GM23338 (cell line): ENCODE results near the gene PRELP. TPM values are rescaled to one million over a fixed set of nuclear protein-coding genes. Genes with fewer than 3 reads are reported as not detected.

Source experiments
- ATAC-seq: fragments of 200-7000 bp; cut with Tn5 transposase; 3 replicates; pipeline ENCODE4 v1.9.1; 2020
- DNase-seq: peaks from one replicate; pipeline ENCODE4 v3.0.0-alpha.2; 2015; ENCODE audit warnings: low spot score
- H2AFZ ChIP-seq: fragments of 200-600 bp; sonication (generic); 2 replicates; pipeline ENCODE4 v1.8.0; 2016; ENCODE audit warnings: antibody characterized with exemption, mild to moderate bottlenecking, moderate library complexity
- H3F3A ChIP-seq: fragments of 200-600 bp; sonication (generic); replicated peaks from 2 replicates; pipeline ENCODE4 v1.8.0; 2017; ENCODE audit warnings: antibody characterized with exemption, mixed run types, low read depth
- H3K27ac ChIP-seq: fragments of 200-600 bp; sonication (generic); 2 replicates; pipeline ENCODE4 v1.6.1; 2016; ENCODE audit warnings: low read depth
- H3K27me3 ChIP-seq: fragments of 200-600 bp; sonication (generic); 2 replicates; pipeline ENCODE4 v1.8.0; 2016; ENCODE audit warnings: mild to moderate bottlenecking, mixed run types, moderate library complexity; ENCODE audit not compliant: insufficient read depth
- H3K36me3 ChIP-seq: fragments of 200-600 bp; sonication (generic); 2 replicates; pipeline ENCODE4 v1.8.0; 2016; ENCODE audit warnings: mild to moderate bottlenecking; ENCODE audit not compliant: insufficient read depth
- H3K4me1 ChIP-seq: fragments of 200-600 bp; sonication (generic); 2 replicates; pipeline ENCODE4 v1.8.0; 2016; ENCODE audit warnings: mild to moderate bottlenecking, moderate library complexity; ENCODE audit not compliant: insufficient read depth
- H3K4me2 ChIP-seq: fragments of 200-600 bp; sonication (generic); 2 replicates; pipeline ENCODE4 v1.7.1; 2017; ENCODE audit warnings: mixed run types
- H3K4me3 ChIP-seq: fragments of 200-600 bp; sonication (generic); 2 replicates; pipeline ENCODE4 v1.6.1; 2016; ENCODE audit warnings: mixed run types
- H3K79me2 ChIP-seq: fragments of 200-600 bp; sonication (generic); replicated peaks from 2 replicates; pipeline ENCODE4 v1.8.0; 2017; ENCODE audit warnings: mild to moderate bottlenecking; ENCODE audit not compliant: insufficient read depth
- H3K9me2 ChIP-seq: fragments of 200-600 bp; sonication (generic); 2 replicates; pipeline ENCODE4 v1.8.0; 2017; ENCODE audit not compliant: insufficient read depth
- H4K20me1 ChIP-seq: fragments of 200-600 bp; sonication (generic); replicated peaks from 2 replicates; pipeline ENCODE4 v1.8.0; 2017; ENCODE audit warnings: mild to moderate bottlenecking; ENCODE audit not compliant: insufficient read depth
- H3K27ac Mint-ChIP-seq: 2 replicates; pipeline ENCODE4 v1.8.0; 2020; ENCODE audit warnings: inconsistent platforms, mild to moderate bottlenecking, moderate library complexity, mixed read lengths
- H3K27me3 Mint-ChIP-seq: 3 replicates; pipeline ENCODE4 v1.8.0; 2022; ENCODE audit warnings: low read depth, mild to moderate bottlenecking, moderate library complexity, mixed read lengths, inconsistent platforms; ENCODE audit not compliant: insufficient read depth, poor library complexity
- H3K36me3 Mint-ChIP-seq: 3 replicates; pipeline ENCODE4 v1.8.0; 2021; ENCODE audit warnings: low read depth, mild to moderate bottlenecking, inconsistent platforms, moderate library complexity, mixed read lengths
- H3K4me1 Mint-ChIP-seq: 3 replicates; pipeline ENCODE4 v1.8.0; 2020; ENCODE audit warnings: mild to moderate bottlenecking, inconsistent platforms, mixed read lengths
- H3K4me3 Mint-ChIP-seq: 3 replicates; pipeline ENCODE4 v1.8.0; 2021; ENCODE audit warnings: moderate library complexity, mild to moderate bottlenecking, inconsistent platforms, mixed read lengths
- H3K9me3 Mint-ChIP-seq: 3 replicates; pipeline ENCODE4 v1.8.0; 2020; ENCODE audit warnings: moderate library complexity, mild to moderate bottlenecking, inconsistent platforms, mixed read lengths
- CREB1 ChIP-seq: fragments of 250-450 bp; sonication (Bioruptor Pico); IDR thresholded peaks from 2 replicates; pipeline ENCODE4 v1.5.0; 2020; ENCODE audit warnings: low read depth, mild to moderate bottlenecking, moderate library complexity
- EZH2 ChIP-seq: fragments of 200-600 bp; sonication (generic); IDR thresholded peaks from one replicate; pipeline ENCODE4 v1.8.0; 2017; ENCODE audit warnings: antibody characterized with exemption, mild to moderate bottlenecking, low read depth; ENCODE audit not compliant: unreplicated experiment
- EZH2phosphoT487 ChIP-seq: fragments of 200-600 bp; sonication (generic); IDR thresholded peaks from one replicate; pipeline ENCODE4 v1.8.1; 2018; ENCODE audit warnings: antibody characterized with exemption; ENCODE audit not compliant: unreplicated experiment
- JUNB ChIP-seq: IDR thresholded peaks from one replicate; pipeline ENCODE4 v1.6.1; 2016; ENCODE audit warnings: antibody characterized with exemption; ENCODE audit not compliant: unreplicated experiment
- NANOG ChIP-seq: IDR thresholded peaks from 2 replicates; pipeline ENCODE4 v1.6.1; 2016; ENCODE audit warnings: antibody characterized with exemption, borderline replicate concordance
- ZNF114 ChIP-seq: fragments of 250-450 bp; sonication (Bioruptor Pico); IDR thresholded peaks from 2 replicates; pipeline ENCODE4 v1.5.0; 2020; ENCODE audit warnings: mild to moderate bottlenecking, moderate library complexity
- ZNF331 ChIP-seq: fragments of 250-450 bp; sonication (Bioruptor Pico); IDR thresholded peaks from 2 replicates; pipeline ENCODE4 v1.5.0; 2020; ENCODE audit warnings: low read depth, mild to moderate bottlenecking, moderate library complexity
- polyA plus RNA-seq: library from polyadenylated mRNA; unstranded; fragments of >200 nt; fragmentation: Nextera tagmentation; extraction: Ambion mirVana; gene quantifications from 2 replicates; pipeline ENCODE4 v1.2.1, GENCODE V29; 2016
- total RNA-seq: library from RNA; depleted of rRNA; stranded (reverse); fragments of >200 nt; shearing (Covaris generic); gene quantifications from 2 replicates; pipeline ENCODE4 v1.2.3, GENCODE V29; 2014
- TF ChIP-seq, protein P1 (sequence below), 2 experiments: fragments of 200-600 bp in 1 of 2; sonication (generic) in 1 of 2; conservative IDR thresholded peaks; 2 replicates each; pipeline versions ENCODE4 v1.5.1 to v1.6.1; 2016 to 2017; ENCODE audit warnings: antibody characterized with exemption in 2 of 2, low read depth in 2 of 2, mild to moderate bottlenecking in 2 of 2, moderate library complexity in 1 of 2
- TF ChIP-seq, protein P2 (sequence below): IDR thresholded peaks from 2 replicates; pipeline ENCODE4 v1.6.1; 2016; ENCODE audit warnings: antibody characterized with exemption
- TF ChIP-seq, protein P3 (sequence below): fragments of 250-450 bp; sonication (Bioruptor Pico); IDR thresholded peaks from 2 replicates; pipeline ENCODE4 v1.5.0; 2020; ENCODE audit warnings: mild to moderate bottlenecking, moderate library complexity

Gene PRELP
- total and polyA plus RNA-seq, 2 experiments from 2014 or later = 0.03 TPM

DNA sequence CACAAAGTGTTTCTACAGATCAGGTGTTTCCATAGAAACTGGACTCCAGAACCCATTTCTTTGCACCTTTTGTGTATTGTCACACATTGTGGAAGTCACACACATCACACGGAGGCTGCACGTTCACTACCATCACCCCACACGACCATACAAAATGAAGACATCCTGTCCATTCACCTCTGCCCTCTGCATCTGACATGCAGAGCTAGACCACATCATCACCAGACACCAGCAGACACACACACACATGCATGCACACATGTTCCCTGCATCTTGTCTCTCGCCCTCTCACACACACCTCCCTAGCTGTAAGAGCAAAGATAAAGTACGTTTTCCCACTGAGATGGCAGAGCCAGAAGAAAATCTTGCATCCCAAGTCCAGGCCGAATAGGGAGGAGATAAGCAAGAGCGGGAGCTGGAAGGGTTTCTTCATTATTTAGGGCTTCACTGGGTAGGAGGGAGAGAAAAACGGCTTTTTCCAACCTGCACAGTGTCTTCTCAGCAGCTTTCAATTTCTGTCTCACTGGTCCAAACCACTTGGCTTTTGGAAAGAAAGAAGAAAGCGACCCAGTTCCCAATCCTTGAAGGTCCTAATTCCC lies 709 bp downstream of the PRELP start (continued):
- TF ChIP-seq ZNF114 (CRISPR knock-in tag) (no peak), EZH2 (no peak), CREB1 (CRISPR knock-in tag) (no peak), JUNB (no peak), ZNF331 (CRISPR knock-in tag) (no peak), EZH2phosphoT487 (no peak), NANOG (no peak)
- TF ChIP-seq, protein P1, sequence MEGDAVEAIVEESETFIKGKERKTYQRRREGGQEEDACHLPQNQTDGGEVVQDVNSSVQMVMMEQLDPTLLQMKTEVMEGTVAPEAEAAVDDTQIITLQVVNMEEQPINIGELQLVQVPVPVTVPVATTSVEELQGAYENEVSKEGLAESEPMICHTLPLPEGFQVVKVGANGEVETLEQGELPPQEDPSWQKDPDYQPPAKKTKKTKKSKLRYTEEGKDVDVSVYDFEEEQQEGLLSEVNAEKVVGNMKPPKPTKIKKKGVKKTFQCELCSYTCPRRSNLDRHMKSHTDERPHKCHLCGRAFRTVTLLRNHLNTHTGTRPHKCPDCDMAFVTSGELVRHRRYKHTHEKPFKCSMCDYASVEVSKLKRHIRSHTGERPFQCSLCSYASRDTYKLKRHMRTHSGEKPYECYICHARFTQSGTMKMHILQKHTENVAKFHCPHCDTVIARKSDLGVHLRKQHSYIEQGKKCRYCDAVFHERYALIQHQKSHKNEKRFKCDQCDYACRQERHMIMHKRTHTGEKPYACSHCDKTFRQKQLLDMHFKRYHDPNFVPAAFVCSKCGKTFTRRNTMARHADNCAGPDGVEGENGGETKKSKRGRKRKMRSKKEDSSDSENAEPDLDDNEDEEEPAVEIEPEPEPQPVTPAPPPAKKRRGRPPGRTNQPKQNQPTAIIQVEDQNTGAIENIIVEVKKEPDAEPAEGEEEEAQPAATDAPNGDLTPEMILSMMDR (conservative IDR thresholded peaks at IDR 0.05; ENCODE audit: low read depth in 2 of 2) = no peak
- TF ChIP-seq, protein P2, sequence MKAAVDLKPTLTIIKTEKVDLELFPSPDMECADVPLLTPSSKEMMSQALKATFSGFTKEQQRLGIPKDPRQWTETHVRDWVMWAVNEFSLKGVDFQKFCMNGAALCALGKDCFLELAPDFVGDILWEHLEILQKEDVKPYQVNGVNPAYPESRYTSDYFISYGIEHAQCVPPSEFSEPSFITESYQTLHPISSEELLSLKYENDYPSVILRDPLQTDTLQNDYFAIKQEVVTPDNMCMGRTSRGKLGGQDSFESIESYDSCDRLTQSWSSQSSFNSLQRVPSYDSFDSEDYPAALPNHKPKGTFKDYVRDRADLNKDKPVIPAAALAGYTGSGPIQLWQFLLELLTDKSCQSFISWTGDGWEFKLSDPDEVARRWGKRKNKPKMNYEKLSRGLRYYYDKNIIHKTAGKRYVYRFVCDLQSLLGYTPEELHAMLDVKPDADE = no peak

DNA sequence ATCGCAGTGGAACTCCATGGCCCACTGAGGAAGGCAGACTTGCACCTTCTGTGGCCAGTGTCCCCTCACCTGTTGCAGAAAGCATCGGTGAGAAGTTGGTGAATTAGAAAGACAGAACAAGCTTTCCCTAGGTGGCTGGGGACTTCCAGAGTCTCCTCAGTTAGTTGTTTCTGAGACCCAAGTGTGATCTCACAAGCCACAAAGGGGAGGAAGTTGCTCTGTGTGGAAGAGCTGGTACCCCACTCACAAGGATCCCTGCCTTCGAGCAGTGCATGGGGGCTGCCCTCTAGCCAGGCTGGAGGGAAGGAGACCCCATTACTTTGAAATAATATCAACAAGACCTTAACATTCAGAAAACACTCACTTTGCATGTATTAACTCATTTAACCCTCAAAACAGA lies 2.1 kb downstream of the PRELP start:
- H3K4me2 ChIP-seq = no peak overlapping the region
- peaks cover 6% of the 10 kb centered on the region; the same call in 1 of the 2 replicates for H3K4me1 ChIP-seq
- Mint-ChIP-seq H3K9me3 (no peaks in the 10 kb centered on the region), H3K27me3 (peaks cover 3% of the 10 kb centered on the region), H3K27ac (no peak overlapping the region), H3K4me1 (peaks cover 28% of the 10 kb centered on the region), H3K36me3 (no peaks in the 10 kb centered on the region), H3K4me3 (no peak overlapping the region)
- H3F3A ChIP-seq = no peaks in the 10 kb centered on the region
- no peaks in the 10 kb centered on the region for H3K36me3 ChIP-seq
- H3K27ac ChIP-seq = no peak overlapping the region
- DNase-seq (no peak), ATAC-seq (no peak)
- TF ChIP-seq, protein P2 = no peak
- TF ChIP-seq, protein P3, sequence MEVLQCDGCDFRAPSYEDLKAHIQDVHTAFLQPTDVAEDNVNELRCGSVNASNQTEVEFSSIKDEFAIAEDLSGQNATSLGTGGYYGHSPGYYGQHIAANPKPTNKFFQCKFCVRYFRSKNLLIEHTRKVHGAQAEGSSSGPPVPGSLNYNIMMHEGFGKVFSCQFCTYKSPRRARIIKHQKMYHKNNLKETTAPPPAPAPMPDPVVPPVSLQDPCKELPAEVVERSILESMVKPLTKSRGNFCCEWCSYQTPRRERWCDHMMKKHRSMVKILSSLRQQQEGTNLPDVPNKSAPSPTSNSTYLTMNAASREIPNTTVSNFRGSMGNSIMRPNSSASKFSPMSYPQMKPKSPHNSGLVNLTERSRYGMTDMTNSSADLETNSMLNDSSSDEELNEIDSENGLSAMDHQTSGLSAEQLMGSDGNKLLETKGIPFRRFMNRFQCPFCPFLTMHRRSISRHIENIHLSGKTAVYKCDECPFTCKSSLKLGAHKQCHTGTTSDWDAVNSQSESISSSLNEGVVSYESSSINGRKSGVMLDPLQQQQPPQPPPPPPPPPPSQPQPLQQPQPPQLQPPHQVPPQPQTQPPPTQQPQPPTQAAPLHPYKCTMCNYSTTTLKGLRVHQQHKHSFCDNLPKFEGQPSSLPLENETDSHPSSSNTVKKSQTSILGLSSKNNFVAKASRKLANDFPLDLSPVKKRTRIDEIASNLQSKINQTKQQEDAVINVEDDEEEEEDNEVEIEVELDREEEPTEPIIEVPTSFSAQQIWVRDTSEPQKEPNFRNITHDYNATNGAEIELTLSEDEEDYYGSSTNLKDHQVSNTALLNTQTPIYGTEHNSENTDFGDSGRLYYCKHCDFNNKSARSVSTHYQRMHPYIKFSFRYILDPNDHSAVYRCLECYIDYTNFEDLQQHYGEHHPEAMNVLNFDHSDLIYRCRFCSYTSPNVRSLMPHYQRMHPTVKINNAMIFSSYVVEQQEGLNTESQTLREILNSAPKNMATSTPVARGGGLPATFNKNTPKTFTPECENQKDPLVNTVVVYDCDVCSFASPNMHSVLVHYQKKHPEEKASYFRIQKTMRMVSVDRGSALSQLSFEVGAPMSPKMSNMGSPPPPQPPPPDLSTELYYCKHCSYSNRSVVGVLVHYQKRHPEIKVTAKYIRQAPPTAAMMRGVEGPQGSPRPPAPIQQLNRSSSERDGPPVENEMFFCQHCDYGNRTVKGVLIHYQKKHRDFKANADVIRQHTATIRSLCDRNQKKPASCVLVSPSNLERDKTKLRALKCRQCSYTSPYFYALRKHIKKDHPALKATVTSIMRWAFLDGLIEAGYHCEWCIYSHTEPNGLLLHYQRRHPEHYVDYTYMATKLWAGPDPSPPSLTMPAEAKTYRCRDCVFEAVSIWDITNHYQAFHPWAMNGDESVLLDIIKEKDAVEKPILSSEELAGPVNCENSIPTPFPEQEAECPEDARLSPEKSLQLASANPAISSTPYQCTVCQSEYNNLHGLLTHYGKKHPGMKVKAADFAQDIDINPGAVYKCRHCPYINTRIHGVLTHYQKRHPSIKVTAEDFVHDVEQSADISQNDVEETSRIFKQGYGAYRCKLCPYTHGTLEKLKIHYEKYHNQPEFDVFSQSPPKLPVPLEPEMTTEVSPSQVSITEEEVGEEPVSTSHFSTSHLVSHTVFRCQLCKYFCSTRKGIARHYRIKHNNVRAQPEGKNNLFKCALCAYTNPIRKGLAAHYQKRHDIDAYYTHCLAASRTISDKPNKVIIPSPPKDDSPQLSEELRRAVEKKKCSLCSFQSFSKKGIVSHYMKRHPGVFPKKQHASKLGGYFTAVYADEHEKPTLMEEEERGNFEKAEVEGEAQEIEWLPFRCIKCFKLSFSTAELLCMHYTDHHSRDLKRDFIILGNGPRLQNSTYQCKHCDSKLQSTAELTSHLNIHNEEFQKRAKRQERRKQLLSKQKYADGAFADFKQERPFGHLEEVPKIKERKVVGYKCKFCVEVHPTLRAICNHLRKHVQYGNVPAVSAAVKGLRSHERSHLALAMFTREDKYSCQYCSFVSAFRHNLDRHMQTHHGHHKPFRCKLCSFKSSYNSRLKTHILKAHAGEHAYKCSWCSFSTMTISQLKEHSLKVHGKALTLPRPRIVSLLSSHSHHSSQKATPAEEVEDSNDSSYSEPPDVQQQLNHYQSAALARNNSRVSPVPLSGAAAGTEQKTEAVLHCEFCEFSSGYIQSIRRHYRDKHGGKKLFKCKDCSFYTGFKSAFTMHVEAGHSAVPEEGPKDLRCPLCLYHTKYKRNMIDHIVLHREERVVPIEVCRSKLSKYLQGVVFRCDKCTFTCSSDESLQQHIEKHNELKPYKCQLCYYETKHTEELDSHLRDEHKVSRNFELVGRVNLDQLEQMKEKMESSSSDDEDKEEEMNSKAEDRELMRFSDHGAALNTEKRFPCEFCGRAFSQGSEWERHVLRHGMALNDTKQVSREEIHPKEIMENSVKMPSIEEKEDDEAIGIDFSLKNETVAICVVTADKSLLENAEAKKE (CRISPR knock-in tag) = no peak
- no peak for TF ChIP-seq ZNF331 (CRISPR knock-in tag)
- TF ChIP-seq, protein P1 (conservative IDR thresholded peaks at IDR 0.05; ENCODE audit: low read depth in 2 of 2) = no peak
- no peaks in the 10 kb centered on the region for H4K20me1 ChIP-seq
- no peak overlapping the region for H3K4me3 ChIP-seq
- no peak overlapping the region for H2AFZ ChIP-seq
- H3K9me2 ChIP-seq = no peaks in the 10 kb centered on the region
- no peaks in the 10 kb centered on the region for H3K27me3 ChIP-seq
- no peaks in the 10 kb centered on the region for H3K79me2 ChIP-seq
